Ascending aorta (tissue), 2 donors: Measurements from ENCODE around the gene CCDC92B. TPM values are rescaled to one million over a fixed set of nuclear protein-coding genes. Genes with fewer than 3 reads are reported as not detected.

Experiments
- DNase-seq, 2 donors: peaks; one replicate each; pipeline ENCODE4 v3.0.0-alpha.2; 2019; ENCODE audit warnings: low spot score in 2 of 2
- H3K27ac ChIP-seq, 2 donors: fragments of 200-600 bp; sonication (generic); one replicate each; pipeline ENCODE4 v1.5.1; 2016 to 2017; ENCODE audit warnings: mild to moderate bottlenecking in 1 of 2
- H3K27me3 ChIP-seq: fragments of 200-600 bp; sonication (generic); one replicate; pipeline ENCODE4 v1.5.1; 2017
- H3K36me3 ChIP-seq, 2 donors: fragments of 200-600 bp; sonication (generic); one replicate each; pipeline ENCODE4 v1.5.1; 2016
- H3K4me1 ChIP-seq, 2 donors: fragments of 200-600 bp; sonication (generic); one replicate each; pipeline ENCODE4 v1.5.1; 2016 to 2017; ENCODE audit warnings: mild to moderate bottlenecking in 1 of 2
- H3K4me3 ChIP-seq, 2 donors: fragments of 200-600 bp; sonication (generic); one replicate each; pipeline ENCODE4 v1.5.1; 2016 to 2017; ENCODE audit warnings: mild to moderate bottlenecking in 1 of 2
- H3K9me3 ChIP-seq, 2 donors: fragments of 200-600 bp; sonication (generic); one replicate each; pipeline ENCODE4 v1.5.1; 2016
- intact Hi-C: fragments of 100-400 bp; cut with DNase I; formaldehyde crosslinking; loops from one replicate; pipeline ENCODE4 v1.15.1; 2023
- total RNA-seq: library from RNA; depleted of rRNA; stranded (reverse); fragments of >200 nt; gene quantifications from one replicate; pipeline ENCODE4 v1.1.0, GENCODE V29; 2016
- TF ChIP-seq, protein P1 (sequence below), 3 experiments: fragments of 200-600 bp in 2 of 3; fragments of 450-650 bp in 1 of 3; sonication (generic) in 2 of 3; IDR thresholded peaks; one replicate each; pipeline ENCODE4 v1.5.1; 2016 to 2019; ENCODE audit warnings: antibody characterized with exemption in 3 of 3, mild to moderate bottlenecking in 1 of 3, moderate library complexity in 1 of 3

The CCDC92B gene
- total RNA-seq, 1 donor from 2014 or later: not detected

DNA sequence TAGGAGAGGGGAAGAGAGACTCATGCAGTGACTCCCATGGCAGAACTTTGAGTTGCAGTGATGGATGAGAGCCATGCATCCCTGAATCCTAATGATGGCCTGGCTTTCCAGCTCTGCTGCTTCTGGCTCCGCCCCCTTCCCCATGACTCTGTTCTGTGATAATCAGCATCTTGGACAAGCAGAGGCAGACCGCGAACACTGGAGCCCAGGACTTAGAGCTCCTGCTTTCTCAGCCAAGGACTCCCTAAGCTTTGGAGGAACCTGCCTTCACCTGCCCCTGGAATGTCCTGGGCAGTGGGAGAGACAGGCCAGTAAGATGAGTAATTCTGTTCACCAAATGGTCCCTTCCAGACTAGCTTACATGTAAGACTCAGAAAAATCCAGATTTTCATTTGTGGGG lies 12.5 kb downstream of the CCDC92B start:
- H3K36me3 ChIP-seq: no peaks in the 10 kb centered on the region
- H3K27ac ChIP-seq: no peak overlapping the region
- TF ChIP-seq, protein P1, sequence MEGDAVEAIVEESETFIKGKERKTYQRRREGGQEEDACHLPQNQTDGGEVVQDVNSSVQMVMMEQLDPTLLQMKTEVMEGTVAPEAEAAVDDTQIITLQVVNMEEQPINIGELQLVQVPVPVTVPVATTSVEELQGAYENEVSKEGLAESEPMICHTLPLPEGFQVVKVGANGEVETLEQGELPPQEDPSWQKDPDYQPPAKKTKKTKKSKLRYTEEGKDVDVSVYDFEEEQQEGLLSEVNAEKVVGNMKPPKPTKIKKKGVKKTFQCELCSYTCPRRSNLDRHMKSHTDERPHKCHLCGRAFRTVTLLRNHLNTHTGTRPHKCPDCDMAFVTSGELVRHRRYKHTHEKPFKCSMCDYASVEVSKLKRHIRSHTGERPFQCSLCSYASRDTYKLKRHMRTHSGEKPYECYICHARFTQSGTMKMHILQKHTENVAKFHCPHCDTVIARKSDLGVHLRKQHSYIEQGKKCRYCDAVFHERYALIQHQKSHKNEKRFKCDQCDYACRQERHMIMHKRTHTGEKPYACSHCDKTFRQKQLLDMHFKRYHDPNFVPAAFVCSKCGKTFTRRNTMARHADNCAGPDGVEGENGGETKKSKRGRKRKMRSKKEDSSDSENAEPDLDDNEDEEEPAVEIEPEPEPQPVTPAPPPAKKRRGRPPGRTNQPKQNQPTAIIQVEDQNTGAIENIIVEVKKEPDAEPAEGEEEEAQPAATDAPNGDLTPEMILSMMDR (IDR thresholded peaks at IDR 0.05): no peak
- H3K9me3 ChIP-seq: no peaks in the 10 kb centered on the region
- no peaks in the 10 kb centered on the region for H3K27me3 ChIP-seq
- no peaks in the 10 kb centered on the region for H3K4me1 ChIP-seq
- H3K4me3 ChIP-seq: no peak overlapping the region
- intact Hi-C loops: no loop called here
- DNase-seq: no peak

DNA sequence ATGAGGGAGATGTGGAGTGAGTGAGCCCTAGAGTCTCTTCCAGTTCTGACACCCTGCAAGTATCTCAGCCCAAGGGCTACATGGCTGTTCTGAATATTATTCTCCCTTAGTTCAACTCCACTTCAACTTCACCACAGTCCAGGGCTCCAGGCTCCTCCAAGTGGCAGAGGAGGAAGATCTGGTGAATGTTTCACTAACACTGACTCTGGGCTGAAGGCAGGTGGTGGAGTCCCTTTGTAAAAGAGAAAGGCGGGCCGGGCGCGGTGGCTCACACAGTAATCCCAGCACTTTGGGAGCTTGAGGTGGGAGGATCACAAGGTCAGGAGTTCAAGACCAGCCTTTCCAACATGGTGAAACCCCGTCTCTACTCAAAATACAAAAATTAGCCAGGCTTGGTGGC lies 13.6 kb downstream of the CCDC92B start:
- Histone ChIP-seq H3K4me3 (no peak overlapping the region), H3K36me3 (no peaks in the 10 kb centered on the region), H3K9me3 (no peaks in the 10 kb centered on the region), H3K27me3 (no peaks in the 10 kb centered on the region), H3K4me1 (no peaks in the 10 kb centered on the region), H3K27ac (no peak overlapping the region)
- TF ChIP-seq, protein P1 (IDR thresholded peaks at IDR 0.05): no peak
- intact Hi-C loops: no loop called here
- no peak for DNase-seq

DNA sequence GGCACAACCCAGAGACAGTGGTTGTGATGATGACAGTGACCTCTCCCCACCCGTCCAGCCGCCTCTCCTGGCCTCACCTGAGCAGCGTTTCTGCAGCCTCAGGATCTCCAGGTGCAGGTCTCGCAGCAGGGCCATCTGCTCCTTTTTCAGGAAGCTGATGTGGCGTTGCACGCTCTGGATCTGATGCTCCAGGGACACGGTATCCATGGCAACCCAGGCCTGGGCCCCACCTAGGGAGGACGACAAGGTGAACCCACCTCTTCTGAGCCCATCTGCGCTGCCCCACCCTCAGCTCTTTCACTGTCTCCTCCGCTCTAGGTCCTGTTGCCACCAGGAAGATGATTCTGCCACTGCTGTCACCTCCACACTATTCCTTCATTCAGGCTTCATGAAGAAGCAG lies 14.5 kb downstream of the CCDC92B start:
- Histone ChIP-seq H3K9me3 (no peaks in the 10 kb centered on the region), H3K4me3 (no peak overlapping the region), H3K27ac (no peak overlapping the region), H3K27me3 (no peaks in the 10 kb centered on the region), H3K4me1 (no peaks in the 10 kb centered on the region), H3K36me3 (no peaks in the 10 kb centered on the region)
- intact Hi-C loops: no loop called here
- no peak for DNase-seq
- TF ChIP-seq, protein P1 (IDR thresholded peaks at IDR 0.05): no peak

DNA sequence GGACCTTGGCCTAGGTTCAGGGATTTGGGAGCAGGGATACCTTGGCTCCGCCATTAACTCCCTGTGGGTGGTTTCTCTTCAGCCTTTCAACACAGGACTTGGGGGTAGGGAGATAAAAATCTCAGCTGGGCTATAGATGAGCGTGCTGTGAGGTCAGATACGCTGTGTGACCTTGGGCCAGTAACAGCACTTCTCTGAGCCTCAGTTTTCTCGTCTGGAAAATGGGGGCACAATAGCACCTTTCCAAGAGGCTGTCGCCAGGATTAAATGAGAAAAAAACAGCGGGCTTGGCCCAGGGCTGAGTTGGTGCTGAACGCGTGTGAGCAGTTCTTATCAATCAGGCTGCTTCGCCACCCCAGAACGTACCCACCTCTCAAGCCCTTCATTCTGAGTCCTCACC lies 17.6 kb downstream of the CCDC92B start:
- TF ChIP-seq, protein P1 (IDR thresholded peaks at IDR 0.05): no peak
- no peak for DNase-seq
- Histone ChIP-seq H3K9me3 (no peaks in the 10 kb centered on the region), H3K27me3 (no peaks in the 10 kb centered on the region), H3K4me3 (no peak overlapping the region), H3K27ac (no peak overlapping the region), H3K36me3 (no peaks in the 10 kb centered on the region), H3K4me1 (no peaks in the 10 kb centered on the region)
- intact Hi-C loops: no loop called here

DNA sequence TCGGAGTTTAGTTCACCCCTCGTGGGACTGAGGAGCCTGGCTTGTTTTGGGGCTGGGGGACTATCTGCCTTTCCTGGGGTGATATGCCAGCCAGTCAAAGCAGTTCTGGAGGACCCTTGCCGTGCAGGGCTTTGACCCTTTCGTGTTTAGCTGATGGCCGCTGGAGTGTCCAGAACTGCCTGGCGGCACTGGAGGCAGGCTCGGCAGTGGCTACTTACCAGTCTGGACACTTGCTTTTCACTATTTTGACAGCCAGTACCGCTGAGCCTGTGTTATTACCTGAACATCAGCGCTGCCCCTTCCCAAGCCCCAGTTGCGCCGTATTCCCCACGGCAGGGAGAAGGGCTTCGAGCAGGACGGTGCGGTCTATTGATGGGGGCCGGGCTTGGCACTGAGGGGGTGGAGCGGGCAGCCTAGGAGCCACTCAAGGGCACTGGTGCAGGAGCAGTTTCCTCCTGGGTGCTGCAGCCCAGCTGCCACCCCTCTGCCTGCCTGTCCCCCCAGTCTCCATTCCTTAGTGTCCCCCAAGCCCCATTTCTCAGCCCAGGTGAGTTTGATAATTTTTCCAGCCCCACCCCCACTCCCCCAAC lies 18.6 kb downstream of the CCDC92B start:
- H3K9me3 ChIP-seq: no peaks in the 10 kb centered on the region
- no peaks in the 10 kb centered on the region for H3K36me3 ChIP-seq
- intact Hi-C loops: no loop called here
- DNase-seq: no peak
- H3K4me1 ChIP-seq: no peaks in the 10 kb centered on the region
- TF ChIP-seq, protein P1 (IDR thresholded peaks at IDR 0.05): no peak
- H3K27me3 ChIP-seq: no peaks in the 10 kb centered on the region
- H3K27ac ChIP-seq: no peak overlapping the region
- no peak overlapping the region for H3K4me3 ChIP-seq

DNA sequence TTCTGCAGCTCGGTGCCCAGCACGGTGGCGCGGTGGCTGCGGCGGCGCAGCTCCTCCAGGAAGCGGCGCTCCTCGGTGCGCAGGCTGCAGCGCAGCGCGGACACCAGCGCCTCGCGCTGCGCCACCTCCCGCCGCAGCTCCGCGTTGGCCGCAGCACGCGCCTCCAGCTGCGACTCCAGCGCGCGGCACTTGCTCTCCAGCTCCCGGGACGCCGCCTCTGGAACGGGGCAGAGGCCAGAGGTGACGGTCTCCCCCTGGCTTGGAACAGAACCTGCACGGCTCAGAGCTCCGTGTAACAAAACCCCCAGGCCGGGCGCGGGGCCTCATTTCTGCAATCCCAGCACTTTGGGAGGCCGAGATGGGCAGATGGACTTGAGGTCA lies 24.7 kb downstream of the CCDC92B start:
- Histone ChIP-seq H3K9me3 (no peaks in the 10 kb centered on the region), H3K4me1 (no peaks in the 10 kb centered on the region), H3K36me3 (no peaks in the 10 kb centered on the region), H3K27me3 (peaks cover 12% of the 10 kb centered on the region), H3K4me3 (peak overlapping the region; percentile 31 to 57), H3K27ac (no peak overlapping the region)
- DNase-seq: no peak
- intact Hi-C loops: no loop called here
- TF ChIP-seq, protein P1 (IDR thresholded peaks at IDR 0.05): no peak
